Measurements from ENCODE around the gene PMAIP1. TPM values are rescaled to one million over a fixed set of nuclear protein-coding genes. Genes with fewer than 3 reads are reported as not detected.

Gene PMAIP1
- total RNA-seq, 3 donors from 2014 or later (not counting 1 experiment from before 2014, with no cell fraction given), result 211 to 514 (median 264) TPM

- no peak for ATAC-seq
- Histone ChIP-seq H3K27me3 (ENCODE audit: control insufficient read depth, insufficient read depth, low read length) (no peaks in the 10 kb centered on the region), H3K9me3 (ENCODE audit: control insufficient read depth, insufficient read depth, low read length) (no peaks in the 10 kb centered on the region), H3K36me3 (ENCODE audit: control insufficient read depth, insufficient read depth, low read length) (no peaks in the 10 kb centered on the region), H3K27ac (ENCODE audit: low read length) (no peak overlapping the region), H3K4me1 (ENCODE audit: control insufficient read depth, insufficient read depth, low read length) (no peaks in the 10 kb centered on the region), H3K4me3 (ENCODE audit: low read length) (no peak overlapping the region)
- TF ChIP-seq CTCF (IDR thresholded peaks at IDR 0.05), result no peak
- Mint-ChIP-seq H3K4me3 (no peak overlapping the region), H3K27ac (no peak overlapping the region), H3K36me3 (no peaks in the 10 kb centered on the region), H3K27me3 (ENCODE audit: low read depth in 2 of 2) (no peaks in the 10 kb centered on the region), H3K9me3 (no peaks in the 10 kb centered on the region), H3K4me1 (peaks cover 0 to 7% of the 10 kb centered on the region in 2 donors)
- intact Hi-C loops (cut with micrococcal nuclease), result no loop called here
- DNase-seq, result no peak
- 93% methylated on average over 3 of the region's 3 CpGs for WGBS (ENCODE audit: insufficient coverage)
These were observed 7.7 kb upstream of the PMAIP1 start for GRCh38 chr18:59892123-59892522.

- no peaks in the 10 kb centered on the region for H3K27me3 ChIP-seq (ENCODE audit: control insufficient read depth, insufficient read depth, low read length)
- Mint-ChIP-seq H3K4me3 (no peak overlapping the region), H3K27me3 (ENCODE audit: low read depth in 2 of 2) (no peaks in the 10 kb centered on the region), H3K9me3 (no peaks in the 10 kb centered on the region), H3K27ac (no peak overlapping the region), H3K36me3 (no peaks in the 10 kb centered on the region), H3K4me1 (peaks cover 5 to 10% of the 10 kb centered on the region in 2 donors)
- H3K9me3 ChIP-seq (ENCODE audit: control insufficient read depth, insufficient read depth, low read length), result no peaks in the 10 kb centered on the region
- no peak for TF ChIP-seq CTCF (IDR thresholded peaks at IDR 0.05)
- no peak overlapping the region for H3K4me3 ChIP-seq (ENCODE audit: low read length)
- peaks cover 4% of the 10 kb centered on the region for H3K4me1 ChIP-seq (ENCODE audit: control insufficient read depth, insufficient read depth, low read length)
- DNase-seq, result no peak
- intact Hi-C loops (cut with micrococcal nuclease), result no loop called here
- ATAC-seq, result no peak
- H3K36me3 ChIP-seq (ENCODE audit: control insufficient read depth, insufficient read depth, low read length), result no peaks in the 10 kb centered on the region
- WGBS (ENCODE audit: insufficient coverage), result 100% methylated on average over 4 of the region's 6 CpGs
- no peak overlapping the region for H3K27ac ChIP-seq (ENCODE audit: low read length)
These were observed 5.8 kb upstream of the PMAIP1 start for GRCh38 chr18:59893971-59894370.

- DNase-seq (no peak), ATAC-seq (no peak)
- Histone ChIP-seq H3K27me3 (ENCODE audit: control insufficient read depth, insufficient read depth, low read length) (no peaks in the 10 kb centered on the region), H3K4me3 (ENCODE audit: low read length) (no peak overlapping the region), H3K4me1 (ENCODE audit: control insufficient read depth, insufficient read depth, low read length) (peaks cover 10% of the 10 kb centered on the region), H3K27ac (ENCODE audit: low read length) (no peak overlapping the region), H3K9me3 (ENCODE audit: control insufficient read depth, insufficient read depth, low read length) (no peaks in the 10 kb centered on the region), H3K36me3 (ENCODE audit: control insufficient read depth, insufficient read depth, low read length) (peaks cover under 1% of the 10 kb centered on the region)
- TF ChIP-seq CTCF (IDR thresholded peaks at IDR 0.05), result no peak
- Mint-ChIP-seq H3K4me1 (peaks cover 30 to 33% of the 10 kb centered on the region in 2 donors), H3K4me3 (no peak overlapping the region), H3K27me3 (ENCODE audit: low read depth in 2 of 2) (no peaks in the 10 kb centered on the region), H3K27ac (peak overlapping the region; percentile 38 to 90), H3K9me3 (no peaks in the 10 kb centered on the region), H3K36me3 (peaks cover 4% of the 10 kb centered on the region)
- 94% methylated on average over 9 of the region's 9 CpGs for WGBS (ENCODE audit: insufficient coverage)
- intact Hi-C loops (cut with micrococcal nuclease), result no loop called here
These were observed 2.4 kb upstream of the PMAIP1 start for GRCh38 chr18:59897321-59897954.

- Histone ChIP-seq H3K4me1 (ENCODE audit: control insufficient read depth, insufficient read depth, low read length) (peaks cover 10% of the 10 kb centered on the region), H3K4me3 (ENCODE audit: low read length) (no peak overlapping the region), H3K36me3 (ENCODE audit: control insufficient read depth, insufficient read depth, low read length) (peaks cover 6% of the 10 kb centered on the region), H3K27me3 (ENCODE audit: control insufficient read depth, insufficient read depth, low read length) (no peaks in the 10 kb centered on the region), H3K9me3 (ENCODE audit: control insufficient read depth, insufficient read depth, low read length) (no peaks in the 10 kb centered on the region), H3K27ac (ENCODE audit: low read length) (no peak overlapping the region)
- DNase-seq (no peak), ATAC-seq (no peak)
- H3K27ac Mint-ChIP-seq, result peak overlapping the region; percentile 90 to 98
- WGBS (ENCODE audit: insufficient coverage), result 97% methylated on average over 4 of the region's 4 CpGs
- peaks cover 10% of the 10 kb centered on the region for H3K36me3 Mint-ChIP-seq
- no peak overlapping the region for H3K4me3 Mint-ChIP-seq
- H3K27me3 Mint-ChIP-seq (ENCODE audit: low read depth in 2 of 2), result no peaks in the 10 kb centered on the region
- H3K4me1 Mint-ChIP-seq, result peaks cover 37 to 39% of the 10 kb centered on the region in 2 donors
- intact Hi-C loops (cut with micrococcal nuclease), result loop anchor here (2.0 kb wide), 1 partner anchor 13 kb away; no protein-coding TSS in a partner anchor
- H3K9me3 Mint-ChIP-seq, result no peaks in the 10 kb centered on the region
- no peak for TF ChIP-seq CTCF (IDR thresholded peaks at IDR 0.05)
These were observed 1.7 kb upstream of the PMAIP1 start for GRCh38 chr18:59898093-59898492.
